Urinary bladder (tissue), 4 donors: Measurements from ENCODE around the gene DLX1. TPM values are rescaled to one million over a fixed set of nuclear protein-coding genes. Genes with fewer than 3 reads are reported as not detected.

Source experiments
- DNase-seq: peaks from one replicate; pipeline ENCODE4 v3.0.0-alpha.2; 2015; ENCODE audit errors: extremely low spot score
- H3K27ac ChIP-seq: one replicate; pipeline ENCODE4 v1.5.1; 2013; ENCODE audit warnings: low read depth, mild to moderate bottlenecking, moderate library complexity
- H3K36me3 ChIP-seq: one replicate; pipeline ENCODE4 v1.6.1; 2013; ENCODE audit warnings: mild to moderate bottlenecking, moderate library complexity; ENCODE audit not compliant: insufficient read depth
- H3K4me1 ChIP-seq: one replicate; pipeline ENCODE4 v1.6.1; 2013; ENCODE audit warnings: mild to moderate bottlenecking, moderate library complexity; ENCODE audit not compliant: insufficient read depth
- H3K4me3 ChIP-seq: one replicate; pipeline ENCODE4 v1.5.1; 2013; ENCODE audit warnings: low read depth, low read length
- WGBS: extraction: QIAGEN DNeasy Blood & Tissue Kit; methylation state at CpG from one replicate; pipeline ENCODE4 v1.1.7; 2013; 5-methylcytosine and 5-hydroxymethylcytosine counted together
- polyA plus RNA-seq: library from polyadenylated mRNA; stranded (reverse); fragments of 200-250 nt; gene quantifications from one replicate; pipeline ENCODE4 v1.2.3, GENCODE V29; 2013
- total RNA-seq: library from RNA; depleted of rRNA; stranded (reverse); fragments of >200 nt; gene quantifications from one replicate; pipeline ENCODE4 v1.2.3, GENCODE V29; 2014
- donor health status: healthy with polysubstance abuse.
- donor health status: healthy.

The DLX1 gene
- total and polyA plus RNA-seq, 2 donors = 0.21 to 0.41 TPM

GRCh38 chr2:172074254-172074653, 11.1 kb upstream of the DLX1 start:
- no peak for DNase-seq
- Histone ChIP-seq H3K4me1 (no peaks in the 10 kb centered on the region), H3K4me3 (no peak overlapping the region), H3K27ac (no peak overlapping the region), H3K36me3 (no peaks in the 10 kb centered on the region)
- WGBS = 97% methylated on average over 1 of the region's 1 CpG

- no peak overlapping the region for H3K4me3 ChIP-seq
- no peak for DNase-seq
- H3K27ac ChIP-seq = no peak overlapping the region
- WGBS = 93% methylated on average over 5 of the region's 5 CpGs
- H3K4me1 ChIP-seq = no peaks in the 10 kb centered on the region
- no peaks in the 10 kb centered on the region for H3K36me3 ChIP-seq
These were observed 5.9 kb upstream of the DLX1 start for GRCh38 chr2:172079416-172079815.

- no peak for DNase-seq
- H3K27ac ChIP-seq = no peak overlapping the region
- no peak overlapping the region for H3K4me3 ChIP-seq
- no peaks in the 10 kb centered on the region for H3K36me3 ChIP-seq
- peaks cover 2% of the 10 kb centered on the region for H3K4me1 ChIP-seq
- 47% methylated on average over 38 of the region's 38 CpGs for WGBS
These were observed 5.3 kb upstream of the DLX1 start for GRCh38 chr2:172079838-172080640.

GRCh38 chr2:172080641-172081220, 4.6 kb upstream of the DLX1 start:
- Histone ChIP-seq H3K27ac (no peak overlapping the region), H3K36me3 (no peaks in the 10 kb centered on the region), H3K4me1 (peaks cover 2% of the 10 kb centered on the region), H3K4me3 (no peak overlapping the region)
- DNase-seq = no peak
- WGBS = 25% methylated on average over 25 of the region's 25 CpGs

- Histone ChIP-seq H3K4me3 (no peak overlapping the region), H3K4me1 (peaks cover 2% of the 10 kb centered on the region), H3K36me3 (no peaks in the 10 kb centered on the region), H3K27ac (no peak overlapping the region)
- WGBS = 14% methylated on average over 36 of the region's 36 CpGs
- DNase-seq = no peak
These were observed 3.9 kb upstream of the DLX1 start for GRCh38 chr2:172081221-172082022.

- Histone ChIP-seq H3K4me1 (peaks cover 2% of the 10 kb centered on the region), H3K36me3 (no peaks in the 10 kb centered on the region), H3K4me3 (no peak overlapping the region), H3K27ac (no peak overlapping the region)
- no peak for DNase-seq
- 12% methylated on average over 14 of the region's 14 CpGs for WGBS
These were observed 3.0 kb upstream of the DLX1 start for GRCh38 chr2:172082105-172082943.

- no peak for DNase-seq
- Histone ChIP-seq H3K4me3 (no peak overlapping the region), H3K36me3 (no peaks in the 10 kb centered on the region), H3K27ac (no peak overlapping the region), H3K4me1 (peaks cover 2% of the 10 kb centered on the region)
- 9% methylated on average over 42 of the region's 42 CpGs for WGBS
These were observed 2.2 kb upstream of the DLX1 start for GRCh38 chr2:172082944-172083627.

- WGBS = 10% methylated on average over 23 of the region's 23 CpGs
- no peak overlapping the region for H3K27ac ChIP-seq
These were observed 1.5 kb upstream of the DLX1 start for GRCh38 chr2:172083628-172084394.

GRCh38 chr2:172084395-172084644, 987 bp upstream of the DLX1 start:
- Histone ChIP-seq H3K27ac (no peak overlapping the region), H3K36me3 (no peaks in the 10 kb centered on the region), H3K4me1 (peaks cover 2% of the 10 kb centered on the region), H3K4me3 (no peak overlapping the region)
- 3% methylated on average over 17 of the region's 17 CpGs for WGBS
- no peak for DNase-seq

More at GRCh38 chr2:172083628-172084394, 1.5 kb upstream of the DLX1 start:
- Histone ChIP-seq H3K4me3 (no peak overlapping the region), H3K4me1 (peaks cover 2% of the 10 kb centered on the region), H3K36me3 (no peaks in the 10 kb centered on the region)
- DNase-seq = no peak

GRCh38 chr2:172084645-172085459, 455 bp upstream of the DLX1 start:
- no peak for DNase-seq
- Histone ChIP-seq H3K36me3 (no peaks in the 10 kb centered on the region), H3K27ac (no peak overlapping the region), H3K4me1 (peaks cover 2% of the 10 kb centered on the region), H3K4me3 (peak overlapping the region; percentile 23)
- WGBS = under 1% methylated on average over 76 of the region's 76 CpGs

GRCh38 chr2:172086241-172087206, 1.2 kb downstream of the DLX1 start:
- DNase-seq = no peak
- H3K27ac ChIP-seq = no peak overlapping the region
- H3K4me3 ChIP-seq = no peak overlapping the region
- 6% methylated on average over 54 of the region's 54 CpGs for WGBS
- peaks cover 2% of the 10 kb centered on the region for H3K4me1 ChIP-seq
- no peaks in the 10 kb centered on the region for H3K36me3 ChIP-seq
